Mesenchymal stem cell (in vitro differentiated cells and primary cell): ENCODE data around the gene DCUN1D2.
"Not testable (repeated sequence)": the region's sequence is repeated elsewhere in the genome, so short reads cannot be mapped to it uniquely, and the experiment has no call there.

ENCODE experiments used
- DNase-seq: peaks from one replicate; pipeline ENCODE4 v3.0.0-alpha.2; 2013
- H2AFZ ChIP-seq: one replicate; pipeline ENCODE4 v1.6.1; 2013; ENCODE audit warnings: low read depth, mild to moderate bottlenecking, control low read depth, inconsistent platforms, low read length, moderate library complexity
- H2AK5ac ChIP-seq: 2 replicates; pipeline ENCODE4 v1.6.1; 2013; ENCODE audit warnings: low read length, moderate library complexity, mild to moderate bottlenecking, inconsistent platforms; ENCODE audit not compliant: severe bottlenecking
- H2BK120ac ChIP-seq: one replicate; pipeline ENCODE4 v1.6.1; 2013; ENCODE audit warnings: low read depth, mild to moderate bottlenecking, inconsistent platforms, low read length, moderate library complexity
- H2BK12ac ChIP-seq, 2 experiments: one replicate each; pipeline ENCODE4 v1.6.1; 2013; ENCODE audit warnings: inconsistent platforms in 2 of 2, low read length in 2 of 2, mild to moderate bottlenecking in 2 of 2, moderate library complexity in 2 of 2, control low read depth in 1 of 2
- H2BK15ac ChIP-seq: one replicate; pipeline ENCODE4 v1.6.1; 2013; ENCODE audit warnings: mild to moderate bottlenecking, low read depth, inconsistent platforms; ENCODE audit not compliant: poor library complexity, severe bottlenecking
- H2BK5ac ChIP-seq: 2 replicates; pipeline ENCODE4 v1.6.1; 2013; ENCODE audit warnings: low read depth, mild to moderate bottlenecking, low read length, control low read depth, inconsistent platforms; ENCODE audit not compliant: poor library complexity, severe bottlenecking
- H3K14ac ChIP-seq, 2 experiments: one replicate each; pipeline ENCODE4 v1.6.1; 2013; ENCODE audit warnings: inconsistent platforms in 2 of 2, low read length in 2 of 2, control low read depth in 1 of 2, mild to moderate bottlenecking in 1 of 2, moderate library complexity in 1 of 2
- H3K18ac ChIP-seq, 2 experiments: one replicate each; pipeline ENCODE4 v1.6.1; 2013; ENCODE audit warnings: inconsistent platforms in 2 of 2, low read length in 2 of 2, control low read depth in 1 of 2, low read depth in 1 of 2, mild to moderate bottlenecking in 1 of 2
- H3K23ac ChIP-seq, 2 experiments: one replicate each; pipeline ENCODE4 v1.6.1; 2013; ENCODE audit warnings: inconsistent platforms in 2 of 2, low read length in 2 of 2, mild to moderate bottlenecking in 2 of 2, moderate library complexity in 2 of 2, control low read depth in 1 of 2
- H3K27ac ChIP-seq: 2 replicates; pipeline ENCODE4 v1.5.1; 2013; ENCODE audit warnings: mild to moderate bottlenecking, moderate library complexity, low read length, control low read depth, inconsistent platforms; ENCODE audit not compliant: poor library complexity, severe bottlenecking
- H3K27me3 ChIP-seq, 2 experiments: 2 replicates each; pipeline versions ENCODE4 v1.6.1 to v1.7.0; 2013; ENCODE audit warnings: low read length in 2 of 2, mild to moderate bottlenecking in 2 of 2, moderate library complexity in 2 of 2, control low read depth in 1 of 2, inconsistent platforms in 1 of 2; ENCODE audit not compliant: control insufficient read depth in 1 of 2, insufficient read depth in 1 of 2
- H3K36me3 ChIP-seq, 2 experiments: 2 replicates each; pipeline versions ENCODE4 v1.6.1 to v1.7.0; 2013; ENCODE audit warnings: low read length in 2 of 2, control low read depth in 1 of 2, inconsistent platforms in 1 of 2, low read depth in 1 of 2, mild to moderate bottlenecking in 1 of 2; ENCODE audit not compliant: insufficient read depth in 2 of 2, control insufficient read depth in 1 of 2
- H3K4ac ChIP-seq, 2 experiments: one replicate each; pipeline ENCODE4 v1.6.1; 2013; ENCODE audit warnings: inconsistent platforms in 2 of 2, low read length in 2 of 2, mild to moderate bottlenecking in 2 of 2, moderate library complexity in 2 of 2, control low read depth in 1 of 2, low read depth in 1 of 2
- H3K4me1 ChIP-seq: 2 replicates; pipeline ENCODE4 v1.6.1; 2013; ENCODE audit warnings: low read depth, low read length, control low read depth; ENCODE audit not compliant: control insufficient read depth, insufficient read depth
- H3K4me2 ChIP-seq: 2 replicates; pipeline ENCODE4 v1.6.1; 2013; ENCODE audit warnings: low read length, mild to moderate bottlenecking, inconsistent platforms; ENCODE audit not compliant: poor library complexity, severe bottlenecking
- H3K4me3 ChIP-seq, 2 experiments: 2 replicates each; pipeline versions ENCODE4 v1.5.1 to v1.7.0; 2013; ENCODE audit warnings: low read length in 2 of 2, mild to moderate bottlenecking in 2 of 2, control low read depth in 1 of 2, low read depth in 1 of 2; ENCODE audit not compliant: insufficient read depth in 1 of 2
- H3K79me1 ChIP-seq: replicated peaks from 2 replicates; pipeline ENCODE4 v1.6.1; 2013; ENCODE audit warnings: mild to moderate bottlenecking, control low read depth, low read length, inconsistent platforms; ENCODE audit not compliant: poor library complexity, severe bottlenecking
- H3K9ac ChIP-seq: 2 replicates; pipeline ENCODE4 v1.7.0; 2013; ENCODE audit warnings: mild to moderate bottlenecking, low read length, moderate library complexity
- H3K9me3 ChIP-seq: 2 replicates; pipeline ENCODE4 v1.7.0; 2013; ENCODE audit warnings: mild to moderate bottlenecking, low read length; ENCODE audit not compliant: control insufficient read depth
- H4K8ac ChIP-seq: one replicate; pipeline ENCODE4 v1.6.1; 2013; ENCODE audit warnings: inconsistent platforms, mild to moderate bottlenecking, low read length, moderate library complexity
- H4K91ac ChIP-seq: one replicate; pipeline ENCODE4 v1.6.1; 2013; ENCODE audit warnings: mild to moderate bottlenecking, low read length, inconsistent platforms
- WGBS: methylation state at CpG from one replicate; pipeline ENCODE4 v1.1.7; 2013; ENCODE audit warnings: mixed read lengths; 5-methylcytosine and 5-hydroxymethylcytosine counted together

DCUN1D2 gene

GRCh38 chr13:113442354-113442984 lies 48.0 kb downstream of the DCUN1D2 start:
- Histone ChIP-seq H3K36me3 (peaks cover 8 to 21% of the 10 kb centered on the region in 2 experiments), H3K18ac (no peak overlapping the region), H3K9ac (no peak overlapping the region), H2AFZ (no peak overlapping the region), H3K27ac (no peak overlapping the region), H2BK120ac (no peak overlapping the region), H3K27me3 (no peaks in the 10 kb centered on the region), H4K91ac (no peak overlapping the region), H3K79me1 (no peaks in the 10 kb centered on the region), H3K4me1 (peaks cover 28% of the 10 kb centered on the region), H2BK5ac (no peak overlapping the region), H2BK12ac (no peak overlapping the region), H3K4me2 (no peak overlapping the region), H3K14ac (no peak overlapping the region), H3K4me3 (no peak overlapping the region), H4K8ac (no peak overlapping the region), H3K4ac (no peak overlapping the region), H3K23ac (no peak overlapping the region), H2AK5ac (no peak overlapping the region), H2BK15ac (no peak overlapping the region), H3K9me3 (peaks cover 7% of the 10 kb centered on the region)
- 92% methylated on average over 9 of the region's 10 CpGs for WGBS
- no peak for DNase-seq

- Histone ChIP-seq H2BK120ac (no peak overlapping the region), H3K4me3 (no peak overlapping the region), H4K91ac (no peak overlapping the region), H4K8ac (no peak overlapping the region), H3K4me1 (peaks cover 28% of the 10 kb centered on the region), H3K27me3 (no peaks in the 10 kb centered on the region), H3K9ac (no peak overlapping the region), H2BK5ac (no peak overlapping the region), H3K9me3 (peaks cover 7% of the 10 kb centered on the region), H3K18ac (no peak overlapping the region), H2AFZ (no peak overlapping the region), H3K27ac (no peak overlapping the region), H3K79me1 (no peaks in the 10 kb centered on the region), H3K4me2 (no peak overlapping the region), H3K23ac (no peak overlapping the region), H2BK15ac (no peak overlapping the region), H3K36me3 (peaks cover 11 to 17% of the 10 kb centered on the region in 2 experiments), H2AK5ac (no peak overlapping the region), H3K14ac (no peak overlapping the region), H3K4ac (no peak overlapping the region), H2BK12ac (no peak overlapping the region)
- 98% methylated on average over 29 of the region's 29 CpGs for WGBS
- no peak for DNase-seq
Observed at GRCh38 chr13:113441661-113442060, 48.9 kb downstream of the DCUN1D2 start.

- Histone ChIP-seq H4K91ac (no peak overlapping the region), H2AFZ (no peak overlapping the region), H3K9me3 (peaks cover 2% of the 10 kb centered on the region), H2AK5ac (no peak overlapping the region), H3K27me3 (no peaks in the 10 kb centered on the region), H2BK12ac (no peak overlapping the region), H4K8ac (no peak overlapping the region), H2BK5ac (no peak overlapping the region), H3K4me2 (no peak overlapping the region), H3K4me3 (no peak overlapping the region), H3K4me1 (peaks cover 7% of the 10 kb centered on the region), H3K9ac (no peak overlapping the region), H3K14ac (no peak overlapping the region), H2BK15ac (no peak overlapping the region), H3K23ac (peak overlapping the region in 1 of 2 experiments; percentile 67), H2BK120ac (no peak overlapping the region), H3K36me3 (peaks cover 6 to 9% of the 10 kb centered on the region in 2 experiments), H3K18ac (no peak overlapping the region), H3K27ac (no peak overlapping the region), H3K4ac (no peak overlapping the region), H3K79me1 (no peaks in the 10 kb centered on the region)
- DNase-seq = peak; percentile 7
- WGBS = 89% methylated on average over 17 of the region's 17 CpGs
Observed at GRCh38 chr13:113437408-113438010, 53.0 kb downstream of the DCUN1D2 start.

DNA sequence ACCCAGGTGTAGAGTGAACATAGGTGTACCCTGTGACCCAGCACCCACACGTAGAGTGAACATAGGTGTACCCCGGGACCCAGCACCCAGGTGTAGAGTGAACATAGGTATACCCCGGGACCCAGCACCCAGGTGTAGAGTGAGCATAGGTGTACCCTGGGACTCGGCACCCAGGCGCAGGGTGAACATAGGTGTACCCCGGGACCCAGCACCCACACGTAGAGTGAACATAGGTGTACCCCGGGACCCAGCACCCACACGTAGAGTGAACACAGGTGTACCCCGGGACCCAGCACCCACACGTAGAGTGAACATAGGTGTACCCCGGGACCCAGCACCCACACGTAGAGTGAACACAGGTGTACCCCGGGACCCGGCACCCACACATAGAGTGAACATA lies 53.6 kb downstream of the DCUN1D2 start:
- H3K79me1 ChIP-seq, H2BK12ac ChIP-seq, H2BK15ac ChIP-seq, H3K27ac ChIP-seq, H3K4ac ChIP-seq, H3K4me1 ChIP-seq, H4K8ac ChIP-seq, H2BK5ac ChIP-seq, H3K36me3 ChIP-seq, DNase-seq, H3K4me3 ChIP-seq, H3K27me3 ChIP-seq, H3K14ac ChIP-seq, H3K18ac ChIP-seq, H3K9me3 ChIP-seq, H2AFZ ChIP-seq, H3K23ac ChIP-seq, H3K4me2 ChIP-seq, H2AK5ac ChIP-seq, H2BK120ac ChIP-seq, H3K9ac ChIP-seq, H4K91ac ChIP-seq: not testable (repeated sequence)
- WGBS = 97% methylated on average over 9 of the region's 15 CpGs
